HG03469 (cell line): Measurements from ENCODE around the gene PLSCR5.

ENCODE experiments used
- ATAC-seq: cut with Tn5 transposase; IDR thresholded peaks from one replicate; pipeline ENCODE4 v1.9.1; 2021; ENCODE audit warnings: mild to moderate bottlenecking, moderate library complexity, moderate number of reproducible peaks; ENCODE audit not compliant: unreplicated experiment

Gene PLSCR5

DNA sequence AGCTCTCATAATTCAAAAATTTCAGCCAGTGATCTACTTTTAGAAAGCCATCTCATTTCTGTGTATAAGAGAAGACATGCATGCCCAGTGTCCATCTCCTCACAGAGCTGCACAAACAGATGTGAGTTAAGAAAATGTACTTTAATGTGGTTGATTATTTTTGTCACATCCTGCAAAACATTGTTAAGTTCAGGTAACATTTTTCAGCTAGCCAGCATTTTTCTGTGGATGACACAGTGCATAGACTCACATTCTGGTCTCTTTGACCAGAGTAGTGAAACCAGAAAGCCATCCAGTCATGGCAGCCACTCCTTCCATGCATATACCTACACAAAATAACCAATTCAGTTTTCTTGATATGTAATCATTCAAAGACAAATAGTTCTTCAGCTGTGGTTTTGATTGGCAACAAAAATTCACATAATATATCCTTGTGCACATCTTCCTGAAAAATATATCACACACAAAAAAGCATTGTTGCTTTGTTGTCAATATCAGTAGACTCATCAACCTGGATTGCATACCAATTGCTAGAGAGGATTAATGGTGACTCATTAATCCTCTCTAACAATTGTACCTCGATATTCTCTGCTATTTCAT lies 58.7 kb downstream of the PLSCR5 start:
- ATAC-seq = no peak

DNA sequence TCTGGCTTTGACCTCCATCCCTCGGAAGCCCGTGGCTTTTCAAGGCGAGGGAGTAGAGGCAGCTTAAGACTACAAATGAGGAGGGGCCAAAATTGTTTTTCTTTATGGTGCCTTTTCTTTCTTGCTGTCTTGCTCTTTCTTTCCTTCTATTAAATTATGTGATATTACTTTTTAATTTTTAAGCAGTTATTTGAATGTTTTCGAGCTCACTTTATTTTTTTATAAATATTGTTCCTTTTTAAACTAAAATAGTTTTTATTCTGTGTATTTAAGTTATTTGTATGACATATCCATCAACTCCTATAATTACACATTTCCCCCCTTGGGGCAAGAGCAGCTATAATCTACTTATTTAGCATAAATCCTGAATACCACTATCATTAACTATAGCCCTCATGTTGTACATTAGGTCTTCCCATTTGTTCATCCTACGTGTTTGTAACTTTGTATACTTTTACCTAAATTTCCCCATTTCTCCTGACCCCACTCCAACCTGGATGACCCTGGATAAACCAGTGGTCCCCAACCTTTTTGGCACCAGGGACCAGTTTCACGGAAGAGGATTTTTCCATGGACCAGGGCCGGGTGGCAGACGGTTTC lies 60.1 kb downstream of the PLSCR5 start:
- ATAC-seq = no peak

DNA sequence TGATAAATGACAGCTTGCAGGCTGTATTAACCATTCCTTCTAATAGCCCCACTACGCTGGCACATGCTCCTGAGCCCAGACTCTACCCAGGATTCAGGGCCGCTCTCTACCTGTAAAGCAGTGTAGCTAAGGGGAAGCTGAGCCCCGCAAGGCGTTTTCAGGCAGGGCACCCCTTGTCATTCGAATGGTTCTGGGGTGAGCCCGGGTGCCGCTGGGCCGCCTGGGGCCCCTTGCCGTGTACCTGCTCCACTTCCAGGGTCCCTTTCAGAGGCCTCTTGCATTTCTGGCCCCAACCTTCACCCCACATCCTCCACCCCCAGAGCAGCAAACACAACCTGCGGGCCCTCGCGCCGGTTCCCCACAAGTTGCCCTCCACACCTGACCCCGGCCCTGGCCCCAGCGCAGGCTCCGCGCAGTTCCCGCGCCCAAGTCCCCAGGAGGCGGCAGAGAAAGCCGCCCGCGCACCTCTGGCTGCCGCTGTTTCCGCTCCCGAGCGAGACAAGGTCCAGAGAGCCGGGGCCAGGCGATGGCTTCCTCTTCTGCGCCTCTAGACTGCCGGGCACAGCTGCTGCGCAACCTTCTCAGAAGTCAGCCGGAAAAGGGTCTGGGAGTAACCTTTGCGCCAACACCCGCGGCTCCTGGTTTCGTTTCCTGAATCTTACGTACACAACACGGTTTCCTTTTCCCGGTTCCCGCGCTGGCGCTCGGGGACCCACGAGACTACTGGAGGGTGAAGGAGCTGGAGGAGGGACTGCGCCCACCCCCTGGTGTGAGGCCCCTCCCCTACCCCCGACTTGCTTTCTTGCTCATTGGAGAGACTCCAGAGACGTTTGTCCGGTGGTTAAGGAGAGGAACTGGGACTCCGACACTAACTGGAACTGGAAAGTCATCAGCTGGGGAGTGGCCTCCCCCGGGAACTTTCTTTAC lies 60.9 kb downstream of the PLSCR5 start, which contains the start of gene PLSCR1:
Gene PLSCR1 (minus strand): TSS at position 606 of the 927 bp plus-strand sequence. CDS start 8,055 bp downstream, outside the sequence.
- peak; percentile 75 for ATAC-seq

DNA sequence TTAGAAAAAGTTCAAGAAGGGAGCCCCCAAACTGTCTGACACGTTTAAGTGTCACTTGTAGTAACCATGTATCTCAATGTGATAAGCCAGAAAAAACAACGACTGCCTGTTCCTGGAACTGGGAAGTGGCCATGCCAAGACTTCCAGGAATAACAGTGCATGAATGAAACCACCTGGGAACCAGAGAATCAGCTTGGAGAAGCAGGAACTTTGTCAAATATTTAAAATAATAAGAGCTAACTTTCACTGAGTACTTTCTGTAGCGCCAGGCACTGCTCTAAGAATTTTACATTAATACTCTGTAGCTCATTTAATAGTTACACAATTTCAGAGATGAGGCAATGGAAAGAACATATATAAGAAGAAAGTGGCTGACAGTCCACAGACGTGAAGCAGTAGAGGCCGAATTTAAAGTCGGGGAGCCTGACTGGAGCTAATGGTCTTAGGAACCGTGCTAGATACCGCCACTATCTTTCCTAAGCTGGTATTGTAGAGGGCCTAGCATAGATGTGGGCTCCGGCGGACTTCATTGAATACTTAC lies 61.6 kb downstream of the PLSCR5 start:
- ATAC-seq = no peak

DNA sequence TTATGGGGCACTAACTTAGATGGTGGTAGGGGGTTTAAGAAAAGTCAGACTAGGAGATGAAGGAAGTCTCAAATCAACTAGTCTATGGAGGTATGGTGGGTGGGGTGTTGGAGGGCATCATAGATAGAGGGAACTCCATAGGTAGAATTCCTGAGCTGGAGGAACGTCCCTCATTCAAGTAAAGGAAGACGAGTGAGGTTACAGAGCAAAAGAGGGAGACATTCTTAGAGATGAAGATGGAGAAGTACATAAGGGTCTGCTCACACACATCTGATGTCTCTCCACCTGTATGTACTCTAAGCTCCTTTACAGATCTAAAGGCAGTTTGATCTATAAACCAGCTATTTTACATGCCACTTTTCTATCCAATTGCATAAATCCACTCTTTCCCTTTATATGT lies 62.2 kb downstream of the PLSCR5 start:
- ATAC-seq = no peak

DNA sequence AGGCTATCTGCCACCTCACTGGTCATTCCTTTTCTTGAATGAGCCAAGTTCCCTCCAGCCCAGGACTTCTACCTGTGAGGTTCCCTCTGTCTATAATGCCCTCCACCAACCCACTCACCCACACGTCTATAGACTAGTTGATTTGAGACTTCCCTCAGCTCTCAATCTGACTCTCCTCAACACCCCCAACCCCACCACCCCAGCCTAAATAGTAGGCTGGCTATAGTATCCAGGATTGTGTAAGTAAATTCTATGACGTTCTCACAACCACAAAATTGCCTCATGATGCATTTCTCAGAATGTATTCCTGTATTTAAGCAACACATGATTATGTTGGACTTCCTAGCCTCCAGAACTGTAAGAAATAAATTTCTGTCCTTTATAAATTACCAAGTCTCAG lies 63.0 kb downstream of the PLSCR5 start:
- ATAC-seq = no peak

DNA sequence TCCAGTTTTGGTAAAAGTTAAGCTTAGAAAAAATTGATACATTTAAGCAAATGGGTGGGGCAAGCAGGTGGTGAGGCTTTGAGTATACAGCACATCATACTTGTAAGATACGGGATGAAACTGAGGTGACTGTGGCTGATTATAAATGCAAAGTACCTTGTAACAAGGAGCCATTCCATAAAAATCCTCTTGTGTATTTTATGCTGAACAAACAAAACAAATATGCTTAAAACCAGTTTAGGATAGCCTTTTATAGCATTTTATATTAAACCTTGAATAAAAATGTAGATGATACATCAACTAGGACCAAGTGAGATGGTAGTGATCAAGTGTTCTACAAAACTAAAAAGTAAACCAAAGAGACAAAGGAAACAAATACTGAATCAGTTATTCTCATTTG lies 64.2 kb downstream of the PLSCR5 start:
- ATAC-seq = no peak

DNA sequence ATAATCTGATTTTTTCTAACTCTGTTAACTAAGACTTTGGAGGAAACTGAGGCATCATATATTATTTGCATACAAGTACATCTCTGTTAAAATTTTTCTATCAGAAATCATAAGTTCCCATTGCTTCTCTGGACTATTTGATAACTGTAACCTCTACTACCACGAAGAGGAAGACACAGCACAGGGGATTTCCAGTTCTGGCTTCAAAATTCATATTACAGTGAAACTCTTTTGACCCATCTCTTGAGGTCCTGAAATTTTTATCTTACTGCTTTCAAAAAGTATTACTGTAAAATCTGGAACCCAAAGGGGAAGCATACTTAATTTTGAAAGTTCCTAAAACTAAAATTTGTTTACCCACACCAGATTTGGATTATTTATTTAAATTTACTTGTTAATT lies 64.9 kb downstream of the PLSCR5 start:
- peak; percentile 19 for ATAC-seq

DNA sequence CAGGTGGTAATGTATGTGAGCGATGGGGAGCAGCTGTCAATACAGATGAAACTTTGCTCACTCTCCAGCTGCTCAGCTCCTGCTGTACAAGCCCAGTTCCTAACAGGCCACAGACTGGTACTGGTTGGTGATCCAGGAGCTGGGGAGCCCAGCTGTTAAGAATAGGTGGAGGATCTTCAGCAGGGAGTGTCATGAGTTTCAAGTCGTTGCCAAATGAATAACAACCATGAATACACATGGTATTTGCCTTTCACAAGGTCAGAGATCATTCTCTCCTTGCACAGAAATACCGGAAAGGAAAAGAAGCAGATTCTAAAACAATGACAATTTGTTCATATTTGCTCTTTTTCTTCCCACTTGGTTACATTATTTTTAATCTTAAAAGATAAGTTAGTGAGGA lies 65.8 kb downstream of the PLSCR5 start:
- ATAC-seq = no peak

DNA sequence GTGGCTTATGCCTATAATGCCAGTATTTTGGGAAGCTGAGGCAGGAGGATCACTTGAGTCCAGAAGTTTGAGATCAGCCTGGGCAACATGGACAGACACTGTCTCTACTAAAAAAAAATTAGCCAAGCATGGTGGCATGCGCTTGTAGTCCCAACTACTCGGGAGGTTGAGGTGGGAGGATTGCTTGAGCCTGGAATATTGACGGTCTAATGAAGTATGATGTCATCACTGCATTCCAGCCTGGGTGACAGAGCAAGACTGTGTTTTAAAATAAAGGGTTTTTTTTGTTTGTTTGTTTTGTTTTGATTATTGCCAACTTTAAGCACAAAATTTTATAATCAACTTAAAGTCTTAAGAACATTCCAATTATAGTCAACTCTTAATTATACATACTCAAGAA lies 67.5 kb downstream of the PLSCR5 start:
- ATAC-seq = no peak

DNA sequence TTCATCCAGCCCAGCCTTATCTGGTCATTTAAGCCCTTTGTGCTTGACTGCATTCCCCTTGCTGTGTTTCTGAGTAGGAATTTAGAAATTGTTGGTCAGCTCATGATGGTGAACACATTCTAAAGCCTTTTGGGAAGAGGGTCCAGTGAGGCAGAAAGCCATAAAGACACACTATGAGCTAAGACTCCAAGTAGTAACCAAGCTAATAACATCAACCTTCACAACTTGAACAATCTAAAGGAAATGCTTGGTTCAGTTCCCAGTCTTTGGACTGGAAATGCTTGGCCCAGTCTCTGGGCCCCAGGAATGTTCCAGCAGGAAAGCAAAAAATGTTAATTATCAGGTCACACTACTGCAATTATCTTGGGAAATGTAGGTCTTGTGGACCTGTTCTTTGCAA lies 68.5 kb downstream of the PLSCR5 start:
- no peak for ATAC-seq
